ENCODE results near the gene ZNF277.
A peak's percentile ranks its signal among the peaks of the same experiment; 100 is the strongest.

ZNF277 gene

DNA sequence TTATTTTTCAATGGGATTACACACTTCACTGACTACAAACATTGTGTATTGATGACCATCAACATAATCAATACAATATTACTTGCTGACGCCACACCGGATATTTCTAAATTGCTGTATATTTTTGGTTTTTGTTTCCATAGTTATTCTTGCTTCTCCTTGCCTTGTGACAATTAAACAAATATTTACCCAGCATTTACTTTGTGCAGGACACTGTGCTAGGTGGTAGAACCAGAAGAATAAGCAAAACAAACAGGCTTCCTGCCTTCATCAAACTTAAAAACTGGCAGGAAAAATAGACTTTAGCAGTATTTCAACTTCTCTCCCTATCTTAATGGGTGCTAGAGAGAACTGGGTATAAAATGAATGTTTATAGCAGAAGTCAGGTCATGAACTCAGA is 50.6 kb downstream of the ZNF277 start:
- no peak for DNase-seq

- DNase-seq: no peak
Measured at GRCh38 chr7:112260911-112261310, 54.4 kb downstream of the ZNF277 start.

GRCh38 chr7:112262036-112262435 is 55.5 kb downstream of the ZNF277 start:
- DNase-seq: no peak

DNA sequence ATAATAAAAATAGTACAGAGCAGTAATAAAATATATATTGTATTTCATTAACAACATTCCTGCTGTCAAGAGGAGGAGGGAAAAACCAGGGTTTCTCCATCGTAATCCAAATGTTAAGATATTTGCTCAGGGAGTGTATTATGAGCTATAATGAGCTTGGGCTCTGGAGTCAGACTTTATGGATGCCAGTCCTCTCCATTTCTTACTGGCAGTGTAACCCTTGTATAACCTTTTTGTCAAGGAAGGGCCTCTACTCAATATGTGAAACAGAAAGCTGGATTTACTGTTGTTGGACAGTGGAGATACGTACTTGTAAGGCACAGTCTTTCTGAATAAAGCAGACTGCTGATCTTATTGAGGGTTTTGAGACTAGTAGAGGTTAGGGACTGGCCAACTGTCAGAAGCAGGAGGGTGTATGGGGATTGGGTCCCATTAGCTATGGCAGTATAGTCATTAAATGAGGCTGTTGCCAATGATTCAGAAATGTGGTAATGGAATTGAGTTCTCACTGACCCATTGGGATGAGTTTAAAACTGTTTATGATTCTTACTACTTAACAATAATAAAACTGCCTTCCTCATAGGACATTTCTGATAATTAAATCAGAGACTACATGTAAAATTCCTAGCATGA is 56.5 kb downstream of the ZNF277 start:
- DNase-seq: no peak

DNA sequence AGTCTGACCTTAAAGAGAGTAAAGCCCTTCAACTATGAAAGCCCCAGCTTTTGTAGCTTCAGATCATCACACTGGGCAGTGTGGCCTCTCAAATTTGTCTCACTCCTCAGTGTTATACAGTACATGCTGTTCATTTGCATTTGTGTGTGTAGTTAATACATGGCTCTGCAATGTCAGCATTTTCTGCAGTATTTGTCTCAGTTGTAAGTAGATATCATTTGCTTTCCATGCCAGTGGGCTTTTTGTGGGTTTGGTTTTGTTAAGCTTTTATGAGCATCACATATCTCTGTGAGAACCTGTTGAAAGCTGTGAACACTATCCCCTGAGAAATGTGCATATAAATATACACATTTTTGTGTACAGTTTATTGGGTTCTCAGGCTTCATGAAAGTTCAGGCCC is 57.0 kb downstream of the ZNF277 start:
- no peak for DNase-seq

- DNase-seq: no peak
Measured at GRCh38 chr7:112266141-112266540, 59.6 kb downstream of the ZNF277 start.

DNA sequence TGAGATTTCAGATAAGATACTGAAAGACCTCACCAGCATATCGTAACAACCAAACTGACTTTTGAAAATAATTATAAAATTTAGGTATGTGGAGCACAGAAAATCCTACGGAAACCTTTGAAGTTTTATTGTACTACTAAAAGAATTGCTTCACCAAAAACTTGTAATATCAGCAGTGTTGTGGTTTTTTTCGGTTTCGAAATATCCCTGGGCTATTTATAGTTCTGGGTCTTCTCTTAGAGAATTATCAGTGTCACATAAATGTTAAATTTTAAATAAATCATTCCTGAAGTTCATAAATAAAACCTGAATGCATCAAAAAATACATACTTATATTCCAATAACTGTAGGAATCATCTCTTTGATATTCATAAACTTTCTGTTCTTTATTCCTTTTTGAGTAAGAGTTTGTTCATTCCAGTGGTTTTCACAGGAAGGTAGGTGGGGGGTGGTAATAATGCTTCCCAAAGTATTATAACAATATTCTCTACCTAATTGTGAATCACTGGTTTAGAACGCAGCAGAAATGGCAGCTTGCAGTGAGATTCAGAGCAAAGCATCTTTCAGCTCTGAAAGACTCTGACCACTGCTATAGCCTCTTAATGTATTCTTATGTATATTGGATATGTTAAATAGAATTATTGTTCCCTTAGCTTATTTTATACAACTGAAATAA is 60.2 kb downstream of the ZNF277 start:
- no peak for DNase-seq

GRCh38 chr7:112267944-112268691 is 61.6 kb downstream of the ZNF277 start:
- no peak for DNase-seq

DNA sequence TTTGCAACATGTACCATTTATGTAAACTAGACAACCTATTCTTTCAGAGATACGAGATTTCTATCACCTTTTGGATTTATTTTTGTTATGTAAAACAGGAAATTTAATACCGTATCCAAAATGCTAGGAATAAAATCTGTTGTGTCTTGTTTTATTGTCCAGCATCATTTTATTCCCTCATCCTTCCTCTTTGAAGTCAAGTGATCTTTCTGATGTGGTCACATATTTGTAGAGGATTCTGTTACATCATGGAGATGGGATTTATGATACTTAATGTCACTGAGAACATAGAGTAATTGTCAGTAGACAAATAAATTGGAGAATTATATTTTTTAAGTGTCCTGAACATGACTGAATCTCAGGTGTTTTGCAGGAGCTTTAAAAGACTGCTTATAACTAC is 64.7 kb downstream of the ZNF277 start:
- no peak for DNase-seq

DNA sequence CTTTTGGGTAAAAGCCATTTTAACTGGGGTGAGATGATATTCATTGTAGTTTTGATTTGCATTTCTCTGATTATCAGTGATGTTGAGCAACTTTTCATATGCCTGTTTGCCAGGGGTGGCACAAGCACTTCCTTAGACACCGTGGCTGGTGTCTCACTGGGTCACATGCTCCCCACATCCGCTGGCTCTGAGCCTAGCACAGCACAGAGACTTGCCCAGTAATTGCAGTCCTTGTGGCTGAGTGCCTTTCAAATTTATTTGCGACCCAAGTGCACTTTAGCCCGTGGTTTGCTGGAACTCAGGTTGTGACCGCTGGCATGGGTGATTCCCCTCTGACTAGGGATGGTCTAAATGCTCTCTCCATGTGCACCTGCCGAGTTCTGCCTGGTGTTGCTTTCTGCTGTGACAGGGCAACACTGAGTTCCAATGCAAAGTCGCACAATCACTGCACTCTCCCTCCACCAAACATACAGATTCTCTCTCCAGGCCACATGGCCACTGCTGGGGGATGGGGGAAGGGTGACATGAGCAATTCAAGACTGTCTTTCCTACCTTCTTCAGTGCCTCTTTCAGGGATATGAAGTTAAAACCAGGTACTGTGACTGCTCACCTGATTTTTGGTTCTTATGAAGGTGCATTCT is 66.5 kb downstream of the ZNF277 start:
- DNase-seq: no peak

GRCh38 chr7:112279042-112279441 is 72.5 kb downstream of the ZNF277 start:
- DNase-seq: no peak

- DNase-seq: no peak
Measured at GRCh38 chr7:112280267-112280666, 73.8 kb downstream of the ZNF277 start.

- DNase-seq: no peak
Measured at GRCh38 chr7:112282476-112283188, 76.1 kb downstream of the ZNF277 start.

DNA sequence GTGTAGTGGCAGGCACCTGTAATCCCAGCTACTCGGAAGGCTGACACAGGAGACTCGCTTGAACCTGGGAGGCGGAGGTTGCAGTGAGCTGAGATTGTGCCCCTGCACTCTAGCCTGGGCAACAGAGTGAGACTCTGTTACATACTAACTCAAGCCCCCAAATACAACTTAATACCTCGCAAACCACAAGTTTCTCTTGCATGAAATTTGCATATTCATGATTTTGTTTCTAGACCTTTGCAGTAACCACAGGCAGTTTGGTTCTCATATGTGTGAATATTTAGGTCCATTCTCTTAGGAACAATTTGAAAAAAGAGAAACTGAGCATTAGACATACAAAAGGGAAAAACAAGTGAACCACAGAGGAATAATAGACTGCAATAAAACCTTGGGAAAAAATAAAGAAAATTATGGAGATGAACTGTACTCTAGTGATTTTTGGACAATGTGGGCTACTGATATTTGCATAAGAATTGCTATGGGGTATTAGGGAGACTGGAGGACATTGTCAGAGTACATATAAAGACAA is 77.0 kb downstream of the ZNF277 start:
- DNase-seq: no peak

DNA sequence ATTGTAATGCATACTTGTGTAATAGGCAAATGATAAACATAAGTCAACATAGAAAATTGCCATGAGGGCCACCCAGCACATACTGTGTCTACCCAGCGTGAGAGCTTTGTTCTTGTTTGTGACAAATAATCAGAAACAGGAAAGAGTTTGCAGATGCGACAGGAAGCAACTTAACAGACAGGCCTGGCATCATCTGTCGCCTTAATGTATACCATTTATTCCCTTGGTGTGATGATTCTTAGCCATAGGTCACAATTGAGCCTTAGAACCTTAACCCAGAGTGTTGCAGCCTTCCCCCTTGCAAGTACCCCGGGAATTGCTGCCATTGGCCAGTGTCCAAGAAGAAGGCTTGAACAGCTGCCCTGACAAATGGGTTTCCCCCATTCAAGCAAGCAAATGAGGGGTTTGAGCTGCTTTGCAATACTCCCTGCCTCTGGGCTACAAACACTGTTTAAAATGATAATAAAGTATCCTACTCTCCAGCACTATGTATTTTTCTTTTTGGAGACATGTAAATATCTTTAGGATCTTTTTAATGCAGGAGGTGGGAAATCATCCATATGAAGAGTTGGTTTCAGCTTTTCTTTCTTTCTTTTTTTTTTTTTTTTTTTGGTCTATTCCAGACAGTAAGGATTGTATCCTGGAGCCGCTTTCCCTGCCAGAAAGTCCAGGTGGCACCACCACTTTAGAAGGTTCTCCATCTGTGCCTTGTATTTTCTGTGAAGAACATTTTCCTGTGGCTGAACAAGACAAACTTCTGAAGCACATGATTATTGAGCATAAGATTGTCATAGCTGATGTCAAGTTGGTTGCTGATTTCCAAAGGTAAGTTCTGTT is 80.0 kb downstream of the ZNF277 start:
- peak; percentile 88 to 95 for DNase-seq

DNA sequence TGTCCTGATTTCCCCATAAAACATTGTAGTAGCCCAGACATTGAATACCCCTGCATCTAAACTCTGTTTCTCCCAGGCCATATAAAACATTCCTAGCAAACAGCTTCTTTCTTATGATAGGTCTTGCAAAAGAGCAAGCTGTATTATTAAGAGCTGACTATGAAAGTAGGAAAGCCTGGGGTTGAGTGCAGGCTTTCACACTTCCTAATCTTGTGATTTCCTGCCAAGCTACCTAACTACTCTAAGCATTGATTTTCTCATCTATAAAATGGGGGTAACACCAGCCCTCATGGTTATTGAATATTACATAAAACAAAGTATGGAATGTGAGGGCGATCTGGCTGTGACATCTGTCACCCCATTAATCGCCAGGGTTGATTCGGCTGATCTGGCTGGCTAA is 81.8 kb downstream of the ZNF277 start:
- no peak for DNase-seq

GRCh38 chr7:112290065-112290464 is 83.6 kb downstream of the ZNF277 start:
- DNase-seq: no peak

DNA sequence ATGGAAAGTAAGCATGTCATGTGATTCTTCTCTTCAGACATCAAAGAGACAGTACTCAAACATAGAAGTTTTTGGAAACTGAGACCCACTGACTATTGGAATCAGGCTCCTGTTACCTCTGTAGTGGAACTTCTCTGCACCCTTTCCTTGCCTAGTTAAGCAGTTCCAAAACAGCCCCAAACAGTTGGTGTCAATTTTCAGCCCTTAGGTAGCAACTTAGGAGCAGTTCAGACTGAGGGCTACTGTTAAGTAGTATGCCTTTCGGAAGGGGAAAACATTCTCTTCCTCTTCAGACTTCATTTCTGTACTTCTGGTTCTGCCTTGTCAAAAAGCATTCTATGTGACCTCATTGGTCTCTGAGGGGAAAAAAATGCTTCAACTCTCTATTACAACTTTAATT is 85.7 kb downstream of the ZNF277 start:
- DNase-seq: no peak

DNA sequence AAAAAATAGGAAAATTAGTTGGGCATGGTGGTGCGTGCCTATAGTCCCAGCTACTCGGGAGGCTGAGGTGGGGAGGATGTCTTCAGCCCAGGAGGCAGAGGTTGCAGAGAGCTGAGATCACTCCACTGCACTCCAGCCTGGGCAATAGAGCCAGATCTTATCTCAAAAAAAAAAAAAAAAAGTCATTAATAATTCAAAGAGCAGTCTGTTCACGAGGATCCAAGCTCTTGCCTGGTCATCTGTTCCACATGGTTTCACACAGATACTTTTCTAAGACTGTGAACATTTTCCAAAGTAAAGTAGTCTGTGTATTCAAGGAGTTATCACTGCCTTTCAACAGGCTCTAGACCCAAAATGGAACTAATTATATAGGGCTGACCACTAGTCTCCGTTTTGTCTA is 86.9 kb downstream of the ZNF277 start:
- no peak for DNase-seq

DNA sequence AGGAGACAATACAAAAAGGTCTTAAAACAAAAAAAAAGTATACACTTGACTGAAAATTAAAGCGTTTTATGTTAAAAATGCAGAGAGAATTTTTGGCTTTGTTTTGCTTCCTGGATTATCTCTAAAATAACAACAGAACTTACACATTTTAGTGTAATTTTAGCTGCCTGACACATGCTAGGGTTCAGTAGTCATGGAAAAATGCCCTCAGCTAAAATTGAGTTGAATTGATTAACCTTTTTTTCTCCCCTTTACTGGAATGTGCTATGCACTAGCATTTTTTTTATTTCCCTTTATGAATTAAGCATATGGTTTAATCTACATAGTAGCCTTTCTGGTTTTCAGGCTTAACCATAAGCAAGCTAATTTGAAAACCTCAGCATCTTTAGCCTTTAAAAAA is 89.9 kb downstream of the ZNF277 start:
- no peak for DNase-seq

DNA sequence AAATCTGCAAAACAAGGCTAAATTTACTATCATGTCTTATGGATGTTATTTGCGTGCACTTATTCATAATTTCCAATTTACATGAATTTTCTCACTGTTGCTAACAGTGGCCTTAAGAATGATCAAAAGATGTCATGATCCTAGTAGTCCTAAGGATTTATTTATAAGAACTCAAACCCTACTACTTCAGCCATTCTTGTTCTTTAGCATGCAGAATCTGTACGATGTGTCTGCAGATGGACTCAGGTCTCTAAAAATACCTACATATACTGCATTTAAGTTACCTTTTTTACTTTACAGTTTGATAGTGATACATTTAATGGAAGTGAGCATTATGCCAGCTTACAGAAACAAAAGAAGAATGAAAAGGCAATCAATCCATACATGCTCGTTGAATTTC is 91.2 kb downstream of the ZNF277 start:
- DNase-seq: no peak

- DNase-seq: no peak
Measured at GRCh38 chr7:112298543-112299100, 92.1 kb downstream of the ZNF277 start.

All from NCI-H1930 (cell line).